Peyer's patch (tissue), 4 donors: ENCODE results near the gene COX7A2L.

Source experiments
- POLR2A ChIP-seq, 2 donors: fragments of 450-650 bp; IDR thresholded peaks; one replicate each; pipeline ENCODE4 v1.5.1; 2017; ENCODE audit warnings: antibody characterized with exemption in 2 of 2, mild to moderate bottlenecking in 2 of 2, moderate library complexity in 2 of 2
- TF ChIP-seq, protein P1 (sequence below), 6 experiments: fragments of 450-650 bp in 4 of 6; fragments of 200-600 bp in 2 of 6; sonication (generic) in 1 of 6; IDR thresholded peaks; one replicate each; pipeline ENCODE4 v1.5.1; 2017 to 2019; ENCODE audit warnings: antibody characterized with exemption in 6 of 6, mild to moderate bottlenecking in 3 of 6, moderate library complexity in 1 of 6

DNA sequence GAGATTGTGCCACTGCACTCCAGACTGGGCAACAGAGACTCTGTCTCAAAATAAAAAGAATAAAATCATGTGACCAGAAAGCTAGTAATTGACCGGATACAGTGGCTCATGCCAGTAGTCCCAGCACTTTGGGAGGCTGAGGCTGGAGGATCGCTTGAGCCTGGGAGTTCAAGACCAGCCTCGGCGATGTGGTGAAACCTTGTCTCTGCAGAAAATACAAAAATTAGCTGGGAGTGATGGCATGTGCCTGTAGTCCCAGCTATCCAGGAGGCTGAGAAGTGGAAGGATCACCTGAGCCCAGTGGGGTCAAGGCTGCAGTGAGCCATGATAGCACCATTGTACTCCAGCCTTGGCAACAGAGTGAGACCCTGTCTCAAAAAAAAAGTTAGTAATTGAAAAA lies 36.8 kb downstream of the COX7A2L start:
- TF ChIP-seq, protein P1, sequence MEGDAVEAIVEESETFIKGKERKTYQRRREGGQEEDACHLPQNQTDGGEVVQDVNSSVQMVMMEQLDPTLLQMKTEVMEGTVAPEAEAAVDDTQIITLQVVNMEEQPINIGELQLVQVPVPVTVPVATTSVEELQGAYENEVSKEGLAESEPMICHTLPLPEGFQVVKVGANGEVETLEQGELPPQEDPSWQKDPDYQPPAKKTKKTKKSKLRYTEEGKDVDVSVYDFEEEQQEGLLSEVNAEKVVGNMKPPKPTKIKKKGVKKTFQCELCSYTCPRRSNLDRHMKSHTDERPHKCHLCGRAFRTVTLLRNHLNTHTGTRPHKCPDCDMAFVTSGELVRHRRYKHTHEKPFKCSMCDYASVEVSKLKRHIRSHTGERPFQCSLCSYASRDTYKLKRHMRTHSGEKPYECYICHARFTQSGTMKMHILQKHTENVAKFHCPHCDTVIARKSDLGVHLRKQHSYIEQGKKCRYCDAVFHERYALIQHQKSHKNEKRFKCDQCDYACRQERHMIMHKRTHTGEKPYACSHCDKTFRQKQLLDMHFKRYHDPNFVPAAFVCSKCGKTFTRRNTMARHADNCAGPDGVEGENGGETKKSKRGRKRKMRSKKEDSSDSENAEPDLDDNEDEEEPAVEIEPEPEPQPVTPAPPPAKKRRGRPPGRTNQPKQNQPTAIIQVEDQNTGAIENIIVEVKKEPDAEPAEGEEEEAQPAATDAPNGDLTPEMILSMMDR (IDR thresholded peaks at IDR 0.05), result no peak
- no peak for TF ChIP-seq POLR2A (IDR thresholded peaks at IDR 0.05)
